HG02571 (cell line): Measurements from ENCODE around the gene DHFR.
"Not testable (repeated sequence)": the region's sequence is repeated elsewhere in the genome, so short reads cannot be mapped to it uniquely, and the experiment has no call there.

Source experiments
- ATAC-seq: cut with Tn5 transposase; IDR thresholded peaks from one replicate; pipeline ENCODE4 v1.9.1; 2021; ENCODE audit warnings: mild to moderate bottlenecking, moderate library complexity; ENCODE audit not compliant: unreplicated experiment

The DHFR gene

GRCh38 chr5:80654391-80655230 lies at the start of gene DHFR, which contains the start of gene MSH3:
Gene DHFR, minus strand, starts transcription at chr5:80654983. Its CDS starts 494 bp downstream, at chr5:80654489.
Gene MSH3, plus strand, starts transcription at chr5:80654652. Its CDS starts 76 bp downstream, at chr5:80654728.
- ATAC-seq, result peak; percentile 45

GRCh38 chr5:80704221-80704620 lies 49.4 kb upstream of the DHFR start:
- ATAC-seq, result no peak

DNA sequence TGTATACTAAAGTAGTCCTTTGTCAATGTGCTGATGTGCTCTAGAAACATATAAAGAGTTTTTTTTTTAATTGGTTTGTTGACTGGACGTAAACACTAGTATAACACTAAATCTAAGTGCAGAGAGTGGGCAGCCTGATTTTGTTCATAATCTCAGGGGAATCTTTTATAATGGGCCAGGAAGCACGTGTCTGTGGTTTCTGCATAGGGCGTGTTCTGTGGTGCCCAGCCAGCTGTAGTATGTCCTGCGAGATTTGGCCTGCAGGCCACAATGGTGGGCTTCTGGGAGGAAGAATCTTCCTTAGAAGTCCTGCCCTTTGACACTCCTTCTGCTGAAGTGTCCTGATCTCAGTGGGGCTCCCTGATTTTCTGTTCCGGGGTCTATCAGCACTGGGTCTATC lies 49.0 kb upstream of the DHFR start:
- ATAC-seq, result no peak

- no peak for ATAC-seq
Measured at GRCh38 chr5:80703291-80703690, 48.5 kb upstream of the DHFR start.

DNA sequence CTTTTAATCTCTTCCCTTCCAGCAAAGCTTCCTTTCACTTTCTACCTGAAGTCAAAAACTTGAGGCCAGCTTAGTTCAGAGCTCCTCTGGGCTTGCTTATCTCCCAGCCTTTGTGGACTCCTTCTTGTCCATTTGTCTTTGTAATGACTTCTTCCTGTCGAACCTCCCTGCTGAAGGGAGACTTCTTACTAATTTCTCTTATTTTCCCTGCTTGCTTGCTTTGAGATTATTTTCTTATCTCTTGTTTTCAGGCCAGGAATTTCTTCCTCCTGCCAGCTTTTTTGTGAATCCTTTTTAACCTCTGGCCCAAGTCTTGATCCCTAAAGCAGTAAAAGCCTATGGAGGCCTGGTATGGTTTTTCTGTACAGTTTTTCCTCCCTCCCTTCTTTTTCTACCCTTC lies 46.8 kb upstream of the DHFR start:
- no peak for ATAC-seq

- no peak for ATAC-seq
Measured at GRCh38 chr5:80698369-80698768, 43.6 kb upstream of the DHFR start.

- no peak for ATAC-seq
Measured at GRCh38 chr5:80697100-80697499, 42.3 kb upstream of the DHFR start.

GRCh38 chr5:80696450-80696849 lies 41.7 kb upstream of the DHFR start:
- ATAC-seq, result no peak

GRCh38 chr5:80695666-80696065 lies 40.9 kb upstream of the DHFR start:
- no peak for ATAC-seq

DNA sequence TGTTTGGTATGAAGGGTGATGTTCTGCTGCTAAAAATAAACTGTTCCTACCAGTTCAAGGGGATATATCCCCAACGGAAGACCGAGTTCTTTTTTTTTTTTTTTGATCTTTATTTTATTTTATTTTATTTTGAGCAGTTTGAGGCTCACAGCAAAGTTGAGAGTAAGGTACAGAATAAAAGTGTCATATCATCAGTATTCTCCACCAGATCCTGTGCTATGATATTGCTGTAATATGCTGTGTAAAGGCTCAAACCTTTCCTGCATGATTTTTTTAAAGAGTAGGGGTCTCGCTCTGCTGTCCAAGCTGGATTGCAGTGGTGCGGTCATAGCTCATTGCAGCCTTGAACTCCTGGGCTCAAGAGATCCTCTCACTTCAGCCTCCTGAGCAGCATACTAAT lies 34.8 kb upstream of the DHFR start:
- ATAC-seq, result no peak

- no peak for ATAC-seq
Measured at GRCh38 chr5:80688648-80689420, 34.1 kb upstream of the DHFR start.

- ATAC-seq, result no peak
Measured at GRCh38 chr5:80686757-80687156, 32.0 kb upstream of the DHFR start.

DNA sequence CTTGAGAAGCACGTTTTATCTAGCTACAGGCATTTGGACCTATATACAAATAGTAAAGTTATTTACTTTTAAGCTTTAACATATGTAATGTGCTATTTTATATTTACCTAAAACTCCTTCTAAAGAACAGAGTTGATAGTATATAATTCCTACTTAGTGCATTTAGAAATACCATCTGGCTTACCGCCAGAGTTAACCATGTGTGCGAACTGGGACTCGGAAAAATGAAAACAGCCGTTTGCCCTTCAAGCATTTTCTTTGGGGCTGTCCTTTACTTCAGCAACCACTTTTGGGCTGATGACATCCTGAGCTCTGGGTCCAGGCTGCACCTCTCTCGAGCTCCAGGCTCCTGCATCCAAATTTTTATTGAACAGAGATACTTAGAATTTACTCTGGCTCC lies 21.9 kb upstream of the DHFR start:
- no peak for ATAC-seq

GRCh38 chr5:80672140-80672736 lies 17.5 kb upstream of the DHFR start:
- no peak for ATAC-seq

DNA sequence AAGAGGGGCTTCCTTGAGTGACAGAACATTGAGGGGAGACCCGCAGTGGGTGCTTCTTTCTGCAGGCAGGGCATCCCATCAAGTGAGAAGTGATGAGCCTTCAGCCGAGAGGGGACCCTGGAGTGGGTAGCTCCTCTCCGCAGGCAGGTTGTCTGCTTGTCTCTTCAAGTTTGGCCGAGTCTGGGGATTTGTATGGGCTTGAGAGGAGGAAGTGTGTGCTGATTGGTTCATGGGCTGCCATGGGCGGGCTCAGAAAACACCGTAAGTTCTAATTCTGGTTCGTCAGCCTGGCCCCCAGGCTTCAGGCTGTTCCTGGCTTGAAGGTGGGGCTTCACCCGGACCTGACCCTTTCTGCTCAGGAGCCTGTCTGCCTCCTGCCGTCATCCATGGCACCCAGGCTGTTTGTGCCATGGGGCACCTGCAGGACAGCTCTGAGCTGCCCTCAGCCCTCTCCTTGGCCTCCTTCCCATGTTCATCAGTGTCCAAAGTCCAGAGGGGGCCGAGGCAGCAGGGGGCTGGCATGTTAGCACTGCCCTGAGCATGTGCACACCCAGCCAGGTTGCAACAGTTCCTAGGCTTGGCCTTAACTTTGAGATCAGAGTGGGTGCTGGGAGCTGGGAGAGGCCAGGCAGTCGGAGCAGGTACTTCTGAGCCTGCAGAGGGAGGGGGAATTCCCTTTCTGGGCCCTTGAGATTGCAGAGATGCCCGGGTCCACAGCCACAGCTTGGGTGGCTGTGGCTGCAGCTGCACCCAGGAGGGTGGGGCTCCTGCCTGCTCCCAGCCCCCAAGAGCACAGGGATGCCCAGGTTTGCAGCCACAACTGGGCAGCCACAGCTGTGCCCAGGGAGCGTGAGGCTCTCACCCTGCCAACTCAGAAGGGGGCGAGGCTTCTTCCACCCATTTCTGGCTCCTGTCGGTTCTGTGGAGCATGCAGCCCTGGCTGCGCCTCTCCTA lies 13.5 kb upstream of the DHFR start:
- peak; percentile 89 for ATAC-seq

- ATAC-seq, result no peak
Measured at GRCh38 chr5:80667384-80667783, 12.6 kb upstream of the DHFR start.

DNA sequence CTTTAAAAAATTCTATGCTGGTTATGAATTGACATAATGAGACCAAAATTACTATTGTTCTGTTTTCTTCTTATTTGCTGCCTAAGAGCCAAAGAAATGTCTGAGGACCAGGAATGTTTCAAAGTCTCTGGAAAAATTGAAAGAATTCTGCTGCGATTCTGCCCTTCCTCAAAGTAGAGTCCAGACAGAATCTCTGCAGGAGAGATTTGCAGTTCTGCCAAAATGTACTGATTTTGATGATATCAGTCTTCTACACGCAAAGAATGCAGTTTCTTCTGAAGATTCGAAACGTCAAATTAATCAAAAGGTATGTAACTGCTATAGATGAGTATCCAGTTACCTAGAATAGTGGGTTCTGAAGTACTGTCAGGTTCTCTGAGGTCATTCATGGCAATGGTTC lies 10.3 kb upstream of the DHFR start:
- no peak for ATAC-seq

DNA sequence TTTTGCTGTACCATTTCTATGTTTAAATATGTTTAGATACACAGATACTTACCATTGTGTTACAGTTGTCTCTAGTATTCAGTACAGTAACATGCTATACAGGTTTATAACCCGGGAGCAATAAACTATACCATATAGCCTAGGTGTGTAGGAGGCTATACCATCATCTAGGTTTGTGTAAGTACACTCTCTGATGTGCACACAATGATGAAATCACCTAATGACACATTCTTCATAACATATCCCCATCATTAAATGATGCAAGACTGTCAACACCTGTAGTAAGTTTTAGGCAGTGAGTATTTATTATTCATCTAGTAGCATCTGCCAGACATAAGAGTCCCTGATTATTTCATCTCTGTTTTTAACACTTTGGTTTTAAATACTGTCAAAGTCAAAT lies 7.3 kb upstream of the DHFR start:
- ATAC-seq, result no peak

- ATAC-seq, result not testable (repeated sequence)
Measured at GRCh38 chr5:80660661-80661060, 5.9 kb upstream of the DHFR start.

- no peak for ATAC-seq
Measured at GRCh38 chr5:80659106-80659505, 4.3 kb upstream of the DHFR start.

DNA sequence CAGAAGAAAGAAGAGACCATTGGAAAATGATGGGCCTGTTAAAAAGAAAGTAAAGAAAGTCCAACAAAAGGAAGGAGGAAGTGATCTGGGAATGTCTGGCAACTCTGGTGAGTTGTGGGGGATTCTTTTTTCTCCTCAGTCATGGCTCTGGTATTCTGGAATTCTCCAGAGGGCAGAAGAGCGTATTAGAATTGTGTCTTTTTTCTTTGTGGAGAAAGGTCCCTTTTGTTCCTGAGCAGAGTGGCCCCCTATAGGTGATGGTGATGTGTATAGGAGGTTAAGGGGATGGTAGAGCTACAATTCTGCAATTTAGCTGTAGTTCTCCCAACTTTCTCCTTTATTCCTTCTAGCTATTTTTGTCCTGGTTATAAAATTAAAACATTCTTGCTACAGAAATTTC lies 1.6 kb upstream of the DHFR start:
- ATAC-seq, result no peak
